Osteoblast (primary cell): ENCODE results near the gene SLIT2. TPM values are rescaled to one million over a fixed set of nuclear protein-coding genes. Genes with fewer than 3 reads are reported as not detected.

Source experiments
- DNase-seq: peaks from one replicate; pipeline ENCODE4 v3.0.0; 2011; ENCODE audit warnings: low spot score, mixed read lengths; ENCODE audit not compliant: insufficient read length; ENCODE audit errors: missing footprints
- H2AFZ ChIP-seq: 2 replicates; pipeline ENCODE4 v1.6.0; 2011; ENCODE audit warnings: mild to moderate bottlenecking, low read length
- H3K27ac ChIP-seq: 2 replicates; pipeline ENCODE4 v1.5.1; 2011; ENCODE audit warnings: mild to moderate bottlenecking, low read depth, low read length, moderate library complexity
- H3K27me3 ChIP-seq: 2 replicates; pipeline ENCODE4 v1.6.0; 2012; ENCODE audit warnings: mild to moderate bottlenecking, control low read depth, inconsistent platforms, low read length, moderate library complexity; ENCODE audit not compliant: insufficient read depth
- H3K36me3 ChIP-seq: 2 replicates; pipeline ENCODE4 v1.5.1; 2011; ENCODE audit warnings: mild to moderate bottlenecking, low read length, control low read depth, moderate library complexity; ENCODE audit not compliant: insufficient read depth
- H3K4me1 ChIP-seq: 2 replicates; pipeline ENCODE4 v1.5.1; 2011; ENCODE audit warnings: mild to moderate bottlenecking, low read length, control low read depth, moderate library complexity; ENCODE audit not compliant: insufficient read depth
- H3K4me2 ChIP-seq: 2 replicates; pipeline ENCODE4 v1.6.0; 2011; ENCODE audit warnings: mild to moderate bottlenecking, low read length; ENCODE audit not compliant: insufficient read depth
- H3K4me3 ChIP-seq: fragments of 200-600 bp; sonication (generic); 3 replicates; pipeline ENCODE4 v1.5.1; 2012; ENCODE audit warnings: mild to moderate bottlenecking, low read length, inconsistent platforms; ENCODE audit not compliant: insufficient read depth
- H3K79me2 ChIP-seq: 2 replicates; pipeline ENCODE4 v1.6.0; 2012; ENCODE audit warnings: mild to moderate bottlenecking, low read length, control low read depth, inconsistent platforms; ENCODE audit not compliant: insufficient read depth
- H3K9me3 ChIP-seq: 2 replicates; pipeline ENCODE4 v1.5.1; 2011; ENCODE audit warnings: low read depth, low read length, control low read depth
- H4K20me1 ChIP-seq: 2 replicates; pipeline ENCODE4 v1.6.0; 2012; ENCODE audit warnings: mild to moderate bottlenecking, low read length, control low read depth; ENCODE audit not compliant: insufficient read depth
- CTCF ChIP-seq: IDR thresholded peaks from 2 replicates; pipeline ENCODE4 v1.5.1; 2011; ENCODE audit warnings: mild to moderate bottlenecking, low read depth, low read length, moderate library complexity; ENCODE audit errors: extremely low read depth
- total RNA-seq: library from RNA; depleted of rRNA; stranded (reverse); fragments of >200 nt; gene quantifications from 2 replicates; pipeline ENCODE4 v1.2.3, GENCODE V29; 2012

Gene SLIT2
- total RNA-seq, 1 donor = 35.8 TPM

GRCh38 chr4:20217951-20218350 lies 33.8 kb upstream of the SLIT2 start:
- Histone ChIP-seq H3K79me2 (no peaks in the 10 kb centered on the region), H2AFZ (no peak overlapping the region), H3K4me3 (no peak overlapping the region), H3K4me2 (no peak overlapping the region), H3K27ac (no peak overlapping the region), H3K27me3 (no peaks in the 10 kb centered on the region), H3K36me3 (no peaks in the 10 kb centered on the region), H4K20me1 (no peaks in the 10 kb centered on the region), H3K9me3 (no peaks in the 10 kb centered on the region), H3K4me1 (no peaks in the 10 kb centered on the region)
- DNase-seq = no peak
- TF ChIP-seq CTCF = no peak

- Histone ChIP-seq H4K20me1 (no peaks in the 10 kb centered on the region), H3K4me2 (no peak overlapping the region), H2AFZ (no peak overlapping the region), H3K4me1 (no peaks in the 10 kb centered on the region), H3K4me3 (no peak overlapping the region), H3K27ac (no peak overlapping the region), H3K36me3 (no peaks in the 10 kb centered on the region), H3K27me3 (no peaks in the 10 kb centered on the region), H3K79me2 (no peaks in the 10 kb centered on the region), H3K9me3 (no peaks in the 10 kb centered on the region)
- DNase-seq = no peak
- no peak for TF ChIP-seq CTCF
These were observed 32.2 kb upstream of the SLIT2 start for GRCh38 chr4:20219521-20219920.

- Histone ChIP-seq H3K27ac (no peak overlapping the region), H2AFZ (no peak overlapping the region), H3K4me2 (no peak overlapping the region), H3K4me1 (no peaks in the 10 kb centered on the region), H3K36me3 (no peaks in the 10 kb centered on the region), H3K9me3 (no peaks in the 10 kb centered on the region), H3K4me3 (no peak overlapping the region), H3K27me3 (no peaks in the 10 kb centered on the region), H3K79me2 (no peaks in the 10 kb centered on the region), H4K20me1 (no peaks in the 10 kb centered on the region)
- TF ChIP-seq CTCF = no peak
- DNase-seq = no peak
These were observed 13.7 kb upstream of the SLIT2 start for GRCh38 chr4:20237894-20238537.

- peak overlapping the region; percentile 17 for H3K27ac ChIP-seq
- H3K27me3 ChIP-seq = no peaks in the 10 kb centered on the region
- no peak overlapping the region for H3K4me3 ChIP-seq
- H3K9me3 ChIP-seq = no peaks in the 10 kb centered on the region
- H3K79me2 ChIP-seq = peaks cover 10% of the 10 kb centered on the region
- peak; percentile 75 for TF ChIP-seq CTCF
- peak overlapping the region; percentile 7 for H3K4me2 ChIP-seq
- H2AFZ ChIP-seq = no peak overlapping the region
- no peaks in the 10 kb centered on the region for H3K36me3 ChIP-seq
- peaks cover 8% of the 10 kb centered on the region for H4K20me1 ChIP-seq
- DNase-seq = peak; percentile 82
- peaks cover 13% of the 10 kb centered on the region for H3K4me1 ChIP-seq
These were observed 3.5 kb upstream of the SLIT2 start for GRCh38 chr4:20248155-20248558.
